ENCODE data around the gene SLC13A5. TPM values are rescaled to one million over a fixed set of nuclear protein-coding genes. Genes with fewer than 3 reads are reported as not detected.

SLC13A5 gene
- total RNA-seq, 4 donors from 2014 or later, result 0.39 TPM; not detected in 3

DNA sequence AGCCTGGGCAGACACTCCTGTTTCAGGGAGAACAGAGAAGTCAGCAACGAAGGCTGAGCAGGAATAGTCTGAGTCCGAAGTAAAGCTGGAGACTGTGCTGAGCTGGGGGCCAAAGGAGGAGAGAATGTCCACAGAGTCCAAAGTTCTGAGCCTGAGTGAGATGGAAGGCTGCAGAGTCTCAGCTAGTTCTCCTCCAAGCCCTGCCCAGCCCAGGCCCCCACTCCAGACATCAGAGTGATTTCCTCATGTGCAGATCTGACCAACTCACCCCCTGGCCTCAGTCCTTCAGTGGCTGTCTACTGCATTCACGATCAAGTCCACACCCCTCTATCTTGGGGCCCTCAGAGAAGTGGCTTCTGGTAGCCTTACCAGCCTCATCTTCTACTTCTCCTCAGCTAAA, 21.6 kb downstream of the SLC13A5 start:
- no peak for ATAC-seq
- H3K27ac ChIP-seq, result no peak overlapping the region
- no peak overlapping the region for H3K4me3 ChIP-seq
- H3K9me3 ChIP-seq, result no peaks in the 10 kb centered on the region
- H3K4me1 ChIP-seq, result no peaks in the 10 kb centered on the region
- WGBS, 2 donors (ENCODE audit: low coverage in 1 of 2), result 89 to 90% methylated on average over 3 of the region's 3 CpGs
- H3K36me3 ChIP-seq, result no peaks in the 10 kb centered on the region
- peaks cover 27% of the 10 kb centered on the region for H3K27me3 ChIP-seq
- TF ChIP-seq POLR2AphosphoS5 (IDR thresholded peaks at IDR 0.05), result no peak
- no peak for TF ChIP-seq EP300 (IDR thresholded peaks at IDR 0.05)

DNA sequence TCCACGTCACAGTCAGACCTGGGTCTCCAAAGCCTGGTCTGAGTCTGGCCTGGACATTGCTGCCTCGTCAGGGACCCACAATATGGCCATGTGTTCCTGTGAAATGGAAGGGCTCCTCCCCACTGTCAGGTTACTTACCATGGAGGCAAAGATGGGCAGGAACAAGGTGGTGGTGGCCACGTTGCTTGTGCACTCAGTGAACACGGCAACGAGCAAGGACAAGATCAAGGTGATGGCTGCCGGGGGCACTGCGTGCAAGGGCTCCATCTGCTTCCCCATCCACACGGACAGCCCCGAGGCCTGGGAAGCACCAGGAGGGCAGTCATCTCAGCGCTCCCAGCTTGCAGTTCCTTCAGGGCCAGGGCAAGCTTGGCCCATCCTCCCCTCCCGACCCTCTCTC, 22.5 kb downstream of the SLC13A5 start:
- no peak overlapping the region for H3K27ac ChIP-seq
- no peak overlapping the region for H3K4me3 ChIP-seq
- TF ChIP-seq POLR2A (IDR thresholded peaks at IDR 0.05) (no peak), POLR2AphosphoS5 (IDR thresholded peaks at IDR 0.05) (no peak), EP300 (IDR thresholded peaks at IDR 0.05) (no peak)
- TF ChIP-seq, protein P1, sequence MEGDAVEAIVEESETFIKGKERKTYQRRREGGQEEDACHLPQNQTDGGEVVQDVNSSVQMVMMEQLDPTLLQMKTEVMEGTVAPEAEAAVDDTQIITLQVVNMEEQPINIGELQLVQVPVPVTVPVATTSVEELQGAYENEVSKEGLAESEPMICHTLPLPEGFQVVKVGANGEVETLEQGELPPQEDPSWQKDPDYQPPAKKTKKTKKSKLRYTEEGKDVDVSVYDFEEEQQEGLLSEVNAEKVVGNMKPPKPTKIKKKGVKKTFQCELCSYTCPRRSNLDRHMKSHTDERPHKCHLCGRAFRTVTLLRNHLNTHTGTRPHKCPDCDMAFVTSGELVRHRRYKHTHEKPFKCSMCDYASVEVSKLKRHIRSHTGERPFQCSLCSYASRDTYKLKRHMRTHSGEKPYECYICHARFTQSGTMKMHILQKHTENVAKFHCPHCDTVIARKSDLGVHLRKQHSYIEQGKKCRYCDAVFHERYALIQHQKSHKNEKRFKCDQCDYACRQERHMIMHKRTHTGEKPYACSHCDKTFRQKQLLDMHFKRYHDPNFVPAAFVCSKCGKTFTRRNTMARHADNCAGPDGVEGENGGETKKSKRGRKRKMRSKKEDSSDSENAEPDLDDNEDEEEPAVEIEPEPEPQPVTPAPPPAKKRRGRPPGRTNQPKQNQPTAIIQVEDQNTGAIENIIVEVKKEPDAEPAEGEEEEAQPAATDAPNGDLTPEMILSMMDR (IDR thresholded peaks at IDR 0.05), result no peak
- no peaks in the 10 kb centered on the region for H3K36me3 ChIP-seq
- no peaks in the 10 kb centered on the region for H3K9me3 ChIP-seq
- no peaks in the 10 kb centered on the region for H3K4me1 ChIP-seq
- no peak for ATAC-seq
- 65 to 87% methylated on average over 6 to 7 of the region's 11 CpGs for WGBS, 2 donors (ENCODE audit: low coverage in 1 of 2)
- peaks cover 26% of the 10 kb centered on the region for H3K27me3 ChIP-seq

DNA sequence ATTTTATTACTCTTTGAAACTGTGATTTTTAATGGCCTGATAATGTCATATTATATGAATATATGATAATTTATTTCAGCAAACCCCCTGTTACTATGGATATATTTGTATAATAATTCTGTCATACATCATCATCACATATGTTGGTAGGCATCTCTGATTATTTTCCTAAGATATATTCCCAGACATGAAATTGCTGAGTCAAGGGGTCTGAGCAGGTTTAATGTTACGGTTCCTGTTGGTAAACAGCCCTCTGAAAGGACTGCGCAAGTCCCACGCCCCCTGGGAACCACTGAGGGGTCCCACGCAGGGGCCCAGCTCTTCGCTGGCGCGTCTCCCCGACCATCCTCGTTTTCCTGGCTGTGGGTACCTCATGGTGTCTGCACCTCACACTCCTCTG, 24.2 kb downstream of the SLC13A5 start:
- ATAC-seq, result no peak
- WGBS, 2 donors (ENCODE audit: low coverage in 1 of 2), result 67 to 85% methylated on average over 6 to 9 of the region's 9 CpGs
- peaks cover 42% of the 10 kb centered on the region for H3K27me3 ChIP-seq
- H3K9me3 ChIP-seq, result no peaks in the 10 kb centered on the region
- H3K27ac ChIP-seq, result no peak overlapping the region
- no peak overlapping the region for H3K4me3 ChIP-seq
- H3K4me1 ChIP-seq, result no peaks in the 10 kb centered on the region
- no peaks in the 10 kb centered on the region for H3K36me3 ChIP-seq
- TF ChIP-seq EP300 (IDR thresholded peaks at IDR 0.05) (no peak), POLR2A (IDR thresholded peaks at IDR 0.05) (no peak), POLR2AphosphoS5 (IDR thresholded peaks at IDR 0.05) (no peak)
- TF ChIP-seq, protein P1 (IDR thresholded peaks at IDR 0.05), result no peak

DNA sequence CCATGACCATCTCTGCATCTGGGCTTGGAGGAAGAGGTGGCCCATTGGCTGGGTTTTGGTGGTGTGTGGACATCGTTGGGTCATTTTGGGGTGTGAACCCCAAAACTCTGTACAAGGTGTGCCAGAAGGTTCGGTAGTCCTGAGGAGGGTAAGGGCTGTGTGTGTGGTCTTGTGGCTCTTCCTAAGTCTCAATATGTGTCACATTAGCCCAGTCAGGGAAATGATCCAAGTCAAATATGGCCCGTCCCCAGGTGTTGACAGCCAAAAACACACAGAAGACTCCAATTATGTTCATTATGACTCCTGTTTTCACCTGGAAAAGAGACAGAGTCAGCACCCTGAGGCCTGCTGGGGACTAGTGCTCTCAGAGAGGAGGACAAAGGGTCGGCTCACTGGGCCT, 27.1 kb downstream of the SLC13A5 start:
- TF ChIP-seq, protein P1 (IDR thresholded peaks at IDR 0.05), result no peak
- TF ChIP-seq EP300 (IDR thresholded peaks at IDR 0.05) (no peak), POLR2AphosphoS5 (IDR thresholded peaks at IDR 0.05) (no peak), POLR2A (IDR thresholded peaks at IDR 0.05) (no peak)
- peaks cover 50% of the 10 kb centered on the region for H3K27me3 ChIP-seq
- no peaks in the 10 kb centered on the region for H3K9me3 ChIP-seq
- no peaks in the 10 kb centered on the region for H3K36me3 ChIP-seq
- ATAC-seq, result no peak
- H3K27ac ChIP-seq, result no peak overlapping the region
- no peaks in the 10 kb centered on the region for H3K4me1 ChIP-seq
- WGBS, 2 donors (ENCODE audit: low coverage in 1 of 2), result 70% methylated on average over 2 of the region's 4 CpGs; no CpG with 5 or more reads in 1 of the 2 donors
- H3K4me3 ChIP-seq, result no peak overlapping the region

DNA sequence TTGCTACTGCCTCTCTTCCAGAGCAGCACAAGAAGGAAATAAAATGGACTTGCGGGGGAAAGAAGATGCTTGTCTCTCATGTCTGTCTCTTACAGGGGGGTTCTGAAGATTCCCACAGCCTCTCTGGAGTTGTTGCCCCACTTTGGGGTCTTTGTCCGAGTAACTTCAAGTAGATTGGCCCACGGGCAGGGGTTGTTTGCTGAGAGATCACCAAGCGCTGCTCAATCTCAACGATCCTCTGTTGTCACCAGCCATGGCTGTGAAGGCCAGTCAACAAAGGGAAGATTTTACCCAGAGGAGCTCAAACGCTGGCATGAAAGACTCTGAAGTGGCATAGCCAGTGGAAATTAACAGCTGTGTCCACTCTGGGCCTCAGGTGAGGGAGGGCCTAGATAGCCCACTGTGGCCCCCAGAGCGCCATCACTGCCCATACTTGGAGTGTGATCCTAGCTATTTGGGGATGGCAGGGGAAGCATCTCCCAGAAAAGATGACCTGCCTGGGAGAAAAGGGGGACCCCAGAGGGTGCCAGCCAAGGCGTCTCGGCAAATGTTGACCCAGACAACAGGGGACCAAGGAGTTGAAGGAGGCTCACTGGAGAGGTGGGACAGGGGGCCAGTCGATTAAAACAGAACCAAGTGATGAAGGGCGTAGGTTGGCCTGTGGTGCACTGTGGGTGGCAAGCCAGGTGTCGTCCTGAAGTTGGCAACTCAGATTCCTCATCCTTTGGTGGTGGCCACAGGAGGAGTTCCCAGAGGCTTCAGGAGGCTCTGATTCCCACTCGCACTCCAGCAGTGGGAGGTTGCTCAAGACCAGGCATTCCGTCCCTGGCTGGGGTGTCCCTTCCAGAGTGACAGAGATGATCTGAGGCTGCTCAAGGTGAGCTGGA, 28.0 kb downstream of the SLC13A5 start:
- Histone ChIP-seq H3K36me3 (no peaks in the 10 kb centered on the region), H3K4me1 (no peaks in the 10 kb centered on the region), H3K27me3 (peaks cover 41% of the 10 kb centered on the region), H3K9me3 (no peaks in the 10 kb centered on the region), H3K4me3 (no peak overlapping the region), H3K27ac (no peak overlapping the region)
- TF ChIP-seq POLR2A (IDR thresholded peaks at IDR 0.05), result no peak
- no peak for TF ChIP-seq POLR2AphosphoS5 (IDR thresholded peaks at IDR 0.05)
- TF ChIP-seq, protein P1 (IDR thresholded peaks at IDR 0.05), result no peak
- no peak for ATAC-seq
- WGBS, 2 donors (ENCODE audit: low coverage in 1 of 2), result 83% methylated on average over 1 to 9 of the region's 14 CpGs
